Endothelial cell (in vitro differentiated cells): Measurements from ENCODE around the gene PHKB. TPM values are rescaled to one million over a fixed set of nuclear protein-coding genes. Genes with fewer than 3 reads are reported as not detected.

Experiments
- DNase-seq: peaks from one replicate; pipeline ENCODE4 v3.0.0; 2021; ENCODE audit warnings: low spot score
- H3K27ac Mint-ChIP-seq: one replicate; pipeline ENCODE4 v1.8.0; 2021; ENCODE audit warnings: mixed read lengths, inconsistent platforms; ENCODE audit not compliant: unreplicated experiment
- H3K27me3 Mint-ChIP-seq: one replicate; pipeline ENCODE4 v1.8.0; 2021; ENCODE audit warnings: mild to moderate bottlenecking, moderate library complexity, mixed read lengths, inconsistent platforms; ENCODE audit not compliant: unreplicated experiment
- H3K36me3 Mint-ChIP-seq: one replicate; pipeline ENCODE4 v1.8.0; 2021; ENCODE audit warnings: mild to moderate bottlenecking, low read depth, mixed read lengths, inconsistent platforms; ENCODE audit not compliant: unreplicated experiment
- H3K4me1 Mint-ChIP-seq: one replicate; pipeline ENCODE4 v1.8.0; 2021; ENCODE audit warnings: mild to moderate bottlenecking, mixed read lengths, inconsistent platforms; ENCODE audit not compliant: unreplicated experiment
- H3K4me3 Mint-ChIP-seq: one replicate; pipeline ENCODE4 v1.8.0; 2021; ENCODE audit warnings: mild to moderate bottlenecking, mixed read lengths, inconsistent platforms; ENCODE audit not compliant: unreplicated experiment
- H3K9me3 Mint-ChIP-seq: one replicate; pipeline ENCODE4 v1.8.0; 2021; ENCODE audit warnings: mixed read lengths, inconsistent platforms; ENCODE audit not compliant: unreplicated experiment
- total RNA-seq: library from RNA; stranded (reverse); fragmentation: NEBNext Ultra II Directional; extraction: Animal tissue kit (Norgen Biotek cat#: 25700); gene quantifications from one replicate; pipeline ENCODE4 v1.2.1, GENCODE V29; 2021; ENCODE audit not compliant: unreplicated experiment
- TF ChIP-seq, protein P1 (sequence below): fragments of 200-600 bp; sonication (generic); IDR thresholded peaks from one replicate; pipeline ENCODE4 v1.5.0; 2021; ENCODE audit warnings: antibody characterized with exemption; ENCODE audit not compliant: unreplicated experiment

PHKB gene
- total RNA-seq, 1 donor from 2014 or later: 125 TPM

DNA sequence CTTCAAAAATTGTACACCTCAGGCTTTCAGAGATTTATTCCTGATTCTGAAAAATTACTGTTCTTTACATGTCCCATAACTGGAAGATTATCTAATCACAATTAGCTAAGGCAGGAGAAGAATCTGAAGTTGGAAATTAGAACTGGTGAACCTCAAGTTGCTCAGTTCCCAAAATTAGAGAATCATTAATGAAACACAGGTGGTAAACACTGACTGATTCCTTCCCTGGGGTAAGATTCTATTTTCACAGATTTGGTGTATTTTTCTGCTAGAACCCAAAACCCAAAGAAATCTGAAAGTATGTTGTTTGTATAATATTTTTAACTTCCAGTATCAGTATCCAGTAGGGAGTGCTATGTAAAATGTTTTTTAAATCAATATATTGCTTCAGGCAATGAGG lies 25.7 kb downstream of the PHKB start:
- Mint-ChIP-seq H3K4me3 (no peak overlapping the region), H3K27me3 (no peaks in the 10 kb centered on the region), H3K9me3 (peaks cover 4% of the 10 kb centered on the region), H3K27ac (no peak overlapping the region), H3K4me1 (no peaks in the 10 kb centered on the region), H3K36me3 (peaks cover 45% of the 10 kb centered on the region)
- DNase-seq: no peak
- TF ChIP-seq, protein P1, sequence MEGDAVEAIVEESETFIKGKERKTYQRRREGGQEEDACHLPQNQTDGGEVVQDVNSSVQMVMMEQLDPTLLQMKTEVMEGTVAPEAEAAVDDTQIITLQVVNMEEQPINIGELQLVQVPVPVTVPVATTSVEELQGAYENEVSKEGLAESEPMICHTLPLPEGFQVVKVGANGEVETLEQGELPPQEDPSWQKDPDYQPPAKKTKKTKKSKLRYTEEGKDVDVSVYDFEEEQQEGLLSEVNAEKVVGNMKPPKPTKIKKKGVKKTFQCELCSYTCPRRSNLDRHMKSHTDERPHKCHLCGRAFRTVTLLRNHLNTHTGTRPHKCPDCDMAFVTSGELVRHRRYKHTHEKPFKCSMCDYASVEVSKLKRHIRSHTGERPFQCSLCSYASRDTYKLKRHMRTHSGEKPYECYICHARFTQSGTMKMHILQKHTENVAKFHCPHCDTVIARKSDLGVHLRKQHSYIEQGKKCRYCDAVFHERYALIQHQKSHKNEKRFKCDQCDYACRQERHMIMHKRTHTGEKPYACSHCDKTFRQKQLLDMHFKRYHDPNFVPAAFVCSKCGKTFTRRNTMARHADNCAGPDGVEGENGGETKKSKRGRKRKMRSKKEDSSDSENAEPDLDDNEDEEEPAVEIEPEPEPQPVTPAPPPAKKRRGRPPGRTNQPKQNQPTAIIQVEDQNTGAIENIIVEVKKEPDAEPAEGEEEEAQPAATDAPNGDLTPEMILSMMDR: no peak

DNA sequence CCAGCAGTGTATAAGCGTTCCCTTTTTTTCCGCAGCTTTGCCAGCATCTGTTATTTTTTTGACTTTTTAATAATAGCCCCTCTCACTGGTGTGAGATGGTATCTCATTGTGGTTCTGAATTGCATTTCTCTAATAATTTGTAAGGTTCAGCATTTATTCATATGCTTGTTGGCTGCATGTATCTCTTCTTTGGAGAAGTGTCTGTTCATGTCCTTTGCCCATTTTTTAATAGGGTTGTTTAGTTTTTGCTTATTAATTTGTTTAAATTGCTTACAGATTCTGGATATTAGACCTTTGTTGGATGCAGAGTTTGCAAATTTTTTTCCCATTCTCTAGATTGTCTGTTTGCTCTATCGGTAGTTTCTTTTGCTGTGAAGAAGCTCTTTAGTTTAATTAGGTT lies 26.9 kb downstream of the PHKB start:
- peaks cover 4% of the 10 kb centered on the region for H3K9me3 Mint-ChIP-seq
- peaks cover 4% of the 10 kb centered on the region for H3K4me1 Mint-ChIP-seq
- H3K36me3 Mint-ChIP-seq: peaks cover 50% of the 10 kb centered on the region
- peaks cover 1% of the 10 kb centered on the region for H3K27me3 Mint-ChIP-seq
- TF ChIP-seq, protein P1: no peak
- H3K27ac Mint-ChIP-seq: no peak overlapping the region
- no peak for DNase-seq
- no peak overlapping the region for H3K4me3 Mint-ChIP-seq

DNA sequence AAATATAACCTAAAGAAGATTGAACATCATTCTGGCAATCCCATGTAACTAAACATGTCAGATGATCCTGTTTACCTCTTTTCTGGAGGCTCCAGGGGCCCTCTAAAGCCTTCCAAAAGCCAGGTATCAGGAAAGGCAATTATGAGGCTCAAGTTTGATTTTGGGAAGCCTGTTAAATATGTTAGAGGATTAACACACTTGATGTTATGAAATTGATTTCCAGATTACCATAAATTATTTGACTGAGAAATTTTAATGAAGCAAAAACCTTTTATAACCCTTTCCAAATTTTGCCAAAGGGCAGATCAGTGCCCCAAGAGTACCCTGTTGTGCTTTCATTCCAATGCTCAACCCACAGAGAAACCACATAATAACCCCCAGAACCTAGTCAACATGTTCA lies 29.3 kb downstream of the PHKB start:
- TF ChIP-seq, protein P1: no peak
- DNase-seq: no peak
- peaks cover 1% of the 10 kb centered on the region for H3K27me3 Mint-ChIP-seq
- peaks cover 8% of the 10 kb centered on the region for H3K4me1 Mint-ChIP-seq
- peaks cover 50% of the 10 kb centered on the region for H3K36me3 Mint-ChIP-seq
- H3K4me3 Mint-ChIP-seq: peak overlapping the region; percentile 62
- no peak overlapping the region for H3K27ac Mint-ChIP-seq
- peaks cover 4% of the 10 kb centered on the region for H3K9me3 Mint-ChIP-seq

DNA sequence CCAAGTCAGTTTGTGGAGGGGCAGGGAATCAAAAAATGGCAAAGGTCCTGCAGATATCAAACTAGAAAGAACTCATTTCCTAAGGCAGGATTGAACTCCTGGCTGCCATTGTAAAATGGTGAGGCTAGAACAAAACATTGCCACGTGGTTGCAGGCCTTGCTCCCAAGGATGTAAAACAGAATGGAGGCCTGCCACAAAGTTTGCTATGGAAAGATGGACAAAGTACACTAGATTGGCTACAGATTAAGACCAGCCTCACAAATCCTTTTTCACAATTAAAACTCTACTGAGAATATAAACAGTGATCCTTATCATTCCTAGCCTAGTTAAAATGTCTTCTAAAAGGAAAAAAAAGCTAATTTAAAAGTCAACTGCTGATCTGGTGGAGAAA lies 30.9 kb downstream of the PHKB start:
- TF ChIP-seq, protein P1: no peak
- DNase-seq: no peak
- peaks cover 44% of the 10 kb centered on the region for H3K36me3 Mint-ChIP-seq
- H3K27me3 Mint-ChIP-seq: peaks cover 1% of the 10 kb centered on the region
- H3K27ac Mint-ChIP-seq: no peak overlapping the region
- H3K9me3 Mint-ChIP-seq: peaks cover 4% of the 10 kb centered on the region
- no peak overlapping the region for H3K4me3 Mint-ChIP-seq
- H3K4me1 Mint-ChIP-seq: peaks cover 8% of the 10 kb centered on the region

DNA sequence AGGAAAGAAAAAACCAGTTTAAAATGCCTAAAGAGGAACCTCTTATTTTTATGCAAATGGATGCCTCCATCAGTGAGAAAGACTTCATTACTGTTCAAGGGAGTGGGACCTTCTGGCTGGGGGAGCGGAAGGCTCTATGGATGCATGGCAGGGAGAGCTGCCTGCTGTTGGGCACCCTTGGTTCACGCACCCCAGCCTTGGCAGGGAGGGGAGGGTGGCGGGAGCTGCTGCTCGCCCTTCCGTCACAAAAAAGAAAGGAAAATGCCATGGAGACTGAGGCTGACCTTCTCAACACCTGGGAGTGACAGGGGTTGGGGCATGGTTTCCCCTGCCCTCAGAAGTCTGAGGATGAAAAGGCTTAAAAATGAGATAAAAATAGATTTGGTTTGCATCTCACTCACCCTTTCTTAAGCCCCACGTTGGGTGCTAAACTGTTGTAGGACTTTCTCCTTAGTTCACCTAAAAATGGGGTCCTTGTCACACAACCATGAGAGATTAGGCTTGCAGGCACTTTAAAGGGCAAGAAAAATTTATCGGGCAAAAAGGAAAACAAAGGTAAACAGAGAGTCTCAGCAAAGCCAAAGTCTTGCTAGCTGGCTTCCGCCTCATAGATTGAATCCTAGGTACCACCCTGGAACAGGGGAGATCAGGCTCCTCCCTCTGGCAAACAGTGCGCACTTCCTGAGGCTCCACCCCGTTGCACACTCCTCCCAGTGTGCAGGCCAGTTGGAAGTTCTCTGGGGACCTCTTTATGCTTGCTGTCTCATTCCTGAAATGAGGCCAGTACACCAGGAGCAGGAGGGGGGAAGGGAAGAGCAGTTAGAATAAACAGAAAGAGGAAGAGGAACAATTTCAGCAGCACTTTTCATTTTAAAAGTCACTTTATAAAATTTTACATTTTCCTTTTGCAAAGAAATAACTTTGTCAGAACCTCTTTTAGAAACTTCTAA lies 31.6 kb downstream of the PHKB start:
- H3K9me3 Mint-ChIP-seq: peaks cover 4% of the 10 kb centered on the region
- peaks cover 1% of the 10 kb centered on the region for H3K27me3 Mint-ChIP-seq
- no peak overlapping the region for H3K27ac Mint-ChIP-seq
- peaks cover 8% of the 10 kb centered on the region for H3K4me1 Mint-ChIP-seq
- H3K36me3 Mint-ChIP-seq: peaks cover 46% of the 10 kb centered on the region
- DNase-seq: no peak
- H3K4me3 Mint-ChIP-seq: no peak overlapping the region
- TF ChIP-seq, protein P1: no peak
